Mucosa of rectum (tissue), 2 donors: ENCODE measurements around the gene CCDC38.

Experiments used
- H3K27ac ChIP-seq, 2 donors: one replicate each; pipeline ENCODE4 v1.7.0; 2013; ENCODE audit warnings: inconsistent platforms in 2 of 2, low read depth in 2 of 2, low read length in 2 of 2
- H3K27me3 ChIP-seq, 2 donors: one replicate each; pipeline ENCODE4 v1.7.0; 2013; ENCODE audit warnings: low read length in 2 of 2; ENCODE audit not compliant: control insufficient read depth in 2 of 2, insufficient read depth in 2 of 2
- H3K36me3 ChIP-seq, 2 donors: one replicate each; pipeline ENCODE4 v1.7.0; 2013; ENCODE audit warnings: low read length in 2 of 2; ENCODE audit not compliant: control insufficient read depth in 2 of 2, insufficient read depth in 2 of 2
- H3K4me1 ChIP-seq, 2 donors: one replicate each; pipeline ENCODE4 v1.7.0; 2013; ENCODE audit warnings: low read length in 2 of 2, mild to moderate bottlenecking in 1 of 2; ENCODE audit not compliant: control insufficient read depth in 2 of 2, insufficient read depth in 2 of 2
- H3K4me3 ChIP-seq, 2 donors: one replicate each; pipeline ENCODE4 v1.7.0; 2013; ENCODE audit warnings: low read length in 2 of 2
- H3K9ac ChIP-seq, 2 donors: one replicate each; pipeline ENCODE4 v1.7.0; 2013; ENCODE audit warnings: low read length in 2 of 2, low read depth in 1 of 2, mild to moderate bottlenecking in 1 of 2
- H3K9me3 ChIP-seq, 2 donors: one replicate each; pipeline ENCODE4 v1.7.0; 2013; ENCODE audit warnings: low read length in 2 of 2; ENCODE audit not compliant: control insufficient read depth in 2 of 2
- donor health status: healthy.
- donor health status: Normal muscosa, but diverticular disease.

The CCDC38 gene

DNA sequence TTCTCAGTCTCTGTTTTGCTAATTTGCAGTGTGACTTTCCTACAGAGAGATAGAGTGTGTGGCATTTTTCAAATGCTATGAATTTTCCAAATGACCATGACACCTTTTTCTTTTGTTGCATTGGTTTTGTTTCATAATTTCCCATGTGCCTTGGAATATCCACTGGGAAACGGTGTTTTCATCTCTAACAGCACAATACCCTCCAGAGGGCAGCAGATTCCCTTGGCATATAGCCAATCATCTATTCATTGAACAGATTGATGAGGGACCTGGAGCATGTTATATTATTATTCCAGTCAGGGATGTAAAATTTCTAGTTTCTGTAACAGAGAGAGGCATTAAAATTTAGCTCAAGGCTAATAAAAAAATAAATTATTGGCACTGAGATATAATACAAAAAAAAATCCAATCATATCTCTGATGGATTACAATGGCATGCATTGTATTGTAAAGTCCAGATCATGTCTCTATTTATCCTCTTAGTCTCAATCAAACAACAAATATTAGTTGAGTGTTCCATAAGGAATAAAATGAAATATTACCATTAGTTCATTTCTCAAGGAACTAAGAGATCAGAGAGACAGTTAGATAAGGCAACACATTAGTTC is 122.2 kb downstream of the CCDC38 start:
- H3K36me3 ChIP-seq = no peaks in the 10 kb centered on the region
- H3K9ac ChIP-seq = no peak overlapping the region
- no peaks in the 10 kb centered on the region for H3K9me3 ChIP-seq
- H3K4me3 ChIP-seq = no peak overlapping the region
- H3K27ac ChIP-seq = no peak overlapping the region
- H3K27me3 ChIP-seq = no peaks in the 10 kb centered on the region
- H3K4me1 ChIP-seq = peaks cover 0 to 2% of the 10 kb centered on the region in 2 donors
